Activated B cell treated with CpG ODN at 0.5 μM for 24 hours (primary cell): ENCODE results near the gene HSP90AB1. TPM values are rescaled to one million over a fixed set of nuclear protein-coding genes. Genes with fewer than 3 reads are reported as not detected.

Experiments used
- ATAC-seq: fragments of 200-7000 bp; cut with Tn5 transposase; one replicate; pipeline ENCODE4 v1.10.0; 2021; ENCODE audit warnings: low read depth, mild to moderate bottlenecking, moderate library complexity
- CTCF ChIA-PET: fragments of 350-600 bp; sonication (Branson Sonifier 250); formaldehyde crosslinking; loops from one replicate; lab custom pipeline; 2021; ENCODE audit warnings: antibody characterized with exemption; lab: Charles Lee
- POLR2A ChIA-PET: fragments of 350-600 bp; sonication (Branson Sonifier 250); formaldehyde crosslinking; loops from one replicate; lab custom pipeline; 2021; ENCODE audit warnings: antibody characterized with exemption; lab: Charles Lee
- DNase-seq: peaks from one replicate; pipeline ENCODE4 v3.0.0; 2022
- H3K27ac Mint-ChIP-seq: one replicate; pipeline ENCODE4 v1.8.0; 2020; ENCODE audit warnings: mixed read lengths
- H3K27me3 Mint-ChIP-seq: one replicate; pipeline ENCODE4 v1.8.0; 2021; ENCODE audit warnings: mixed read lengths
- H3K36me3 Mint-ChIP-seq: one replicate; pipeline ENCODE4 v1.8.0; 2021; ENCODE audit warnings: low read depth, mixed read lengths
- H3K4me1 Mint-ChIP-seq: one replicate; pipeline ENCODE4 v1.8.0; 2021; ENCODE audit warnings: mixed read lengths
- H3K4me3 Mint-ChIP-seq: one replicate; pipeline ENCODE4 v1.8.0; 2020; ENCODE audit warnings: mild to moderate bottlenecking, mixed read lengths
- H3K9me3 Mint-ChIP-seq: one replicate; pipeline ENCODE4 v1.8.0; 2020; ENCODE audit warnings: mixed read lengths
- CTCF ChIP-seq: fragments of 200-600 bp; IDR thresholded peaks from one replicate; pipeline ENCODE4 v1.8.0; 2022; ENCODE audit warnings: antibody characterized with exemption, mild to moderate bottlenecking
- intact Hi-C: fragments of 100-400 bp; cut with micrococcal nuclease; formaldehyde crosslinking; loops from one replicate; pipeline ENCODE4 v1.15.1; 2024
- total RNA-seq: library from RNA; stranded (reverse); gene quantifications from 2 replicates; pipeline ENCODE4 v1.2.3, GENCODE V29; 2022

Gene HSP90AB1
- total RNA-seq, 1 donor from 2014 or later, result 1,222 TPM

GRCh38 chr6:44225579-44226325 is 21.1 kb upstream of the HSP90AB1 start:
- intact Hi-C loops, result no loop called here
- ChIA-PET POLR2A (interaction anchor here (0.7 to 3.8 kb wide), 4 partner anchors 11 to 299 kb away, joined by 3 to 49 read pairs (median 10); partner anchors contain the start of gene HSP90AB1), CTCF (interaction anchor here (1.4 kb wide), 1 partner anchor 10 kb away, joined by 4 read pairs; no protein-coding TSS in a partner anchor)
- no peaks in the 10 kb centered on the region for H3K36me3 Mint-ChIP-seq
- TF ChIP-seq CTCF, result no peak
- DNase-seq, result no peak
- H3K9me3 Mint-ChIP-seq, result no peaks in the 10 kb centered on the region
- ATAC-seq, result no peak
- H3K27ac Mint-ChIP-seq, result no peak overlapping the region
- H3K27me3 Mint-ChIP-seq, result no peaks in the 10 kb centered on the region
- peaks cover 23% of the 10 kb centered on the region for H3K4me1 Mint-ChIP-seq
- H3K4me3 Mint-ChIP-seq, result no peak overlapping the region

GRCh38 chr6:44226368-44227147 is 20.3 kb upstream of the HSP90AB1 start:
- peaks cover 20% of the 10 kb centered on the region for H3K4me1 Mint-ChIP-seq
- ChIA-PET POLR2A (no interaction called here), CTCF (interaction anchor here (1.4 kb wide), 1 partner anchor 9 kb away, joined by 4 read pairs; no protein-coding TSS in a partner anchor)
- intact Hi-C loops, result no loop called here
- H3K9me3 Mint-ChIP-seq, result no peaks in the 10 kb centered on the region
- ATAC-seq (no peak), DNase-seq (no peak)
- no peak for TF ChIP-seq CTCF
- H3K36me3 Mint-ChIP-seq, result no peaks in the 10 kb centered on the region
- no peak overlapping the region for H3K27ac Mint-ChIP-seq
- no peaks in the 10 kb centered on the region for H3K27me3 Mint-ChIP-seq
- H3K4me3 Mint-ChIP-seq, result no peak overlapping the region

- Mint-ChIP-seq H3K9me3 (no peaks in the 10 kb centered on the region), H3K4me1 (peaks cover 15% of the 10 kb centered on the region), H3K36me3 (no peaks in the 10 kb centered on the region), H3K27ac (no peak overlapping the region), H3K27me3 (no peaks in the 10 kb centered on the region), H3K4me3 (no peak overlapping the region)
- no peak for ATAC-seq
- DNase-seq, result no peak
- intact Hi-C loops, result no loop called here
- CTCF ChIA-PET, result interaction anchor here (1.4 kb wide), 1 partner anchor 40 kb away, joined by 3 read pairs; no protein-coding TSS in a partner anchor
- POLR2A ChIA-PET, result interaction anchor here (0.6 kb wide), 1 partner anchor 20 kb away, joined by 3 read pairs; the partner anchor contains the start of gene HSP90AB1
- no peak for TF ChIP-seq CTCF
Measured at GRCh38 chr6:44227148-44227793, 19.6 kb upstream of the HSP90AB1 start.

- ATAC-seq, result no peak
- POLR2A ChIA-PET, result interaction anchor here (0.6 kb wide), 1 partner anchor 19 kb away, joined by 3 read pairs; the partner anchor contains the start of gene HSP90AB1
- no peaks in the 10 kb centered on the region for H3K36me3 Mint-ChIP-seq
- H3K27me3 Mint-ChIP-seq, result no peaks in the 10 kb centered on the region
- CTCF ChIA-PET, result interaction anchor here (1.4 kb wide), 1 partner anchor 39 kb away, joined by 3 read pairs; no protein-coding TSS in a partner anchor
- no peak for TF ChIP-seq CTCF
- DNase-seq, result no peak
- peaks cover 10% of the 10 kb centered on the region for H3K4me1 Mint-ChIP-seq
- no peak overlapping the region for H3K4me3 Mint-ChIP-seq
- no peaks in the 10 kb centered on the region for H3K9me3 Mint-ChIP-seq
- H3K27ac Mint-ChIP-seq, result no peak overlapping the region
- intact Hi-C loops, result no loop called here
Measured at GRCh38 chr6:44228031-44228430, 18.9 kb upstream of the HSP90AB1 start.
